ENCODE results near the gene UVRAG.

GRCh38 chr11:76087749-76088148 lies 272.7 kb downstream of the UVRAG start:
- TF ChIP-seq CTCF (IDR thresholded peaks at IDR 0.05) (no peak), POLR2A (IDR thresholded peaks at IDR 0.05) (no peak), EP300 (IDR thresholded peaks at IDR 0.05) (no peak), POLR2AphosphoS5 (IDR thresholded peaks at IDR 0.05) (no peak)

Measured in upper lobe of left lung (tissue), 4 donors.